Mesenchymal stem cell (in vitro differentiated cells and primary cell): ENCODE results near the gene UBXN10.

Experiments
- DNase-seq: peaks from one replicate; pipeline ENCODE4 v3.0.0-alpha.2; 2013
- H2AFZ ChIP-seq: one replicate; pipeline ENCODE4 v1.6.1; 2013; ENCODE audit warnings: low read depth, mild to moderate bottlenecking, control low read depth, inconsistent platforms, low read length, moderate library complexity
- H2AK5ac ChIP-seq: 2 replicates; pipeline ENCODE4 v1.6.1; 2013; ENCODE audit warnings: low read length, moderate library complexity, mild to moderate bottlenecking, inconsistent platforms; ENCODE audit not compliant: severe bottlenecking
- H2BK120ac ChIP-seq: one replicate; pipeline ENCODE4 v1.6.1; 2013; ENCODE audit warnings: low read depth, mild to moderate bottlenecking, inconsistent platforms, low read length, moderate library complexity
- H2BK12ac ChIP-seq, 2 experiments: one replicate each; pipeline ENCODE4 v1.6.1; 2013; ENCODE audit warnings: inconsistent platforms in 2 of 2, low read length in 2 of 2, mild to moderate bottlenecking in 2 of 2, moderate library complexity in 2 of 2, control low read depth in 1 of 2
- H2BK15ac ChIP-seq: one replicate; pipeline ENCODE4 v1.6.1; 2013; ENCODE audit warnings: mild to moderate bottlenecking, low read depth, inconsistent platforms; ENCODE audit not compliant: poor library complexity, severe bottlenecking
- H2BK5ac ChIP-seq: 2 replicates; pipeline ENCODE4 v1.6.1; 2013; ENCODE audit warnings: low read depth, mild to moderate bottlenecking, low read length, control low read depth, inconsistent platforms; ENCODE audit not compliant: poor library complexity, severe bottlenecking
- H3K14ac ChIP-seq, 2 experiments: one replicate each; pipeline ENCODE4 v1.6.1; 2013; ENCODE audit warnings: inconsistent platforms in 2 of 2, low read length in 2 of 2, control low read depth in 1 of 2, mild to moderate bottlenecking in 1 of 2, moderate library complexity in 1 of 2
- H3K18ac ChIP-seq, 2 experiments: one replicate each; pipeline ENCODE4 v1.6.1; 2013; ENCODE audit warnings: inconsistent platforms in 2 of 2, low read length in 2 of 2, control low read depth in 1 of 2, low read depth in 1 of 2, mild to moderate bottlenecking in 1 of 2
- H3K23ac ChIP-seq, 2 experiments: one replicate each; pipeline ENCODE4 v1.6.1; 2013; ENCODE audit warnings: inconsistent platforms in 2 of 2, low read length in 2 of 2, mild to moderate bottlenecking in 2 of 2, moderate library complexity in 2 of 2, control low read depth in 1 of 2
- H3K27ac ChIP-seq: 2 replicates; pipeline ENCODE4 v1.5.1; 2013; ENCODE audit warnings: mild to moderate bottlenecking, moderate library complexity, low read length, control low read depth, inconsistent platforms; ENCODE audit not compliant: poor library complexity, severe bottlenecking
- H3K27me3 ChIP-seq, 2 experiments: 2 replicates each; pipeline versions ENCODE4 v1.6.1 to v1.7.0; 2013; ENCODE audit warnings: low read length in 2 of 2, mild to moderate bottlenecking in 2 of 2, moderate library complexity in 2 of 2, control low read depth in 1 of 2, inconsistent platforms in 1 of 2; ENCODE audit not compliant: control insufficient read depth in 1 of 2, insufficient read depth in 1 of 2
- H3K36me3 ChIP-seq, 2 experiments: 2 replicates each; pipeline versions ENCODE4 v1.6.1 to v1.7.0; 2013; ENCODE audit warnings: low read length in 2 of 2, control low read depth in 1 of 2, inconsistent platforms in 1 of 2, low read depth in 1 of 2, mild to moderate bottlenecking in 1 of 2; ENCODE audit not compliant: insufficient read depth in 2 of 2, control insufficient read depth in 1 of 2
- H3K4ac ChIP-seq, 2 experiments: one replicate each; pipeline ENCODE4 v1.6.1; 2013; ENCODE audit warnings: inconsistent platforms in 2 of 2, low read length in 2 of 2, mild to moderate bottlenecking in 2 of 2, moderate library complexity in 2 of 2, control low read depth in 1 of 2, low read depth in 1 of 2
- H3K4me1 ChIP-seq: 2 replicates; pipeline ENCODE4 v1.6.1; 2013; ENCODE audit warnings: low read depth, low read length, control low read depth; ENCODE audit not compliant: control insufficient read depth, insufficient read depth
- H3K4me2 ChIP-seq: 2 replicates; pipeline ENCODE4 v1.6.1; 2013; ENCODE audit warnings: low read length, mild to moderate bottlenecking, inconsistent platforms; ENCODE audit not compliant: poor library complexity, severe bottlenecking
- H3K4me3 ChIP-seq, 2 experiments: 2 replicates each; pipeline versions ENCODE4 v1.5.1 to v1.7.0; 2013; ENCODE audit warnings: low read length in 2 of 2, mild to moderate bottlenecking in 2 of 2, control low read depth in 1 of 2, low read depth in 1 of 2; ENCODE audit not compliant: insufficient read depth in 1 of 2
- H3K79me1 ChIP-seq: replicated peaks from 2 replicates; pipeline ENCODE4 v1.6.1; 2013; ENCODE audit warnings: mild to moderate bottlenecking, control low read depth, low read length, inconsistent platforms; ENCODE audit not compliant: poor library complexity, severe bottlenecking
- H3K9ac ChIP-seq: 2 replicates; pipeline ENCODE4 v1.7.0; 2013; ENCODE audit warnings: mild to moderate bottlenecking, low read length, moderate library complexity
- H3K9me3 ChIP-seq: 2 replicates; pipeline ENCODE4 v1.7.0; 2013; ENCODE audit warnings: mild to moderate bottlenecking, low read length; ENCODE audit not compliant: control insufficient read depth
- H4K8ac ChIP-seq: one replicate; pipeline ENCODE4 v1.6.1; 2013; ENCODE audit warnings: inconsistent platforms, mild to moderate bottlenecking, low read length, moderate library complexity
- H4K91ac ChIP-seq: one replicate; pipeline ENCODE4 v1.6.1; 2013; ENCODE audit warnings: mild to moderate bottlenecking, low read length, inconsistent platforms
- WGBS: methylation state at CpG from one replicate; pipeline ENCODE4 v1.1.7; 2013; ENCODE audit warnings: mixed read lengths; 5-methylcytosine and 5-hydroxymethylcytosine counted together

UBXN10 gene

DNA sequence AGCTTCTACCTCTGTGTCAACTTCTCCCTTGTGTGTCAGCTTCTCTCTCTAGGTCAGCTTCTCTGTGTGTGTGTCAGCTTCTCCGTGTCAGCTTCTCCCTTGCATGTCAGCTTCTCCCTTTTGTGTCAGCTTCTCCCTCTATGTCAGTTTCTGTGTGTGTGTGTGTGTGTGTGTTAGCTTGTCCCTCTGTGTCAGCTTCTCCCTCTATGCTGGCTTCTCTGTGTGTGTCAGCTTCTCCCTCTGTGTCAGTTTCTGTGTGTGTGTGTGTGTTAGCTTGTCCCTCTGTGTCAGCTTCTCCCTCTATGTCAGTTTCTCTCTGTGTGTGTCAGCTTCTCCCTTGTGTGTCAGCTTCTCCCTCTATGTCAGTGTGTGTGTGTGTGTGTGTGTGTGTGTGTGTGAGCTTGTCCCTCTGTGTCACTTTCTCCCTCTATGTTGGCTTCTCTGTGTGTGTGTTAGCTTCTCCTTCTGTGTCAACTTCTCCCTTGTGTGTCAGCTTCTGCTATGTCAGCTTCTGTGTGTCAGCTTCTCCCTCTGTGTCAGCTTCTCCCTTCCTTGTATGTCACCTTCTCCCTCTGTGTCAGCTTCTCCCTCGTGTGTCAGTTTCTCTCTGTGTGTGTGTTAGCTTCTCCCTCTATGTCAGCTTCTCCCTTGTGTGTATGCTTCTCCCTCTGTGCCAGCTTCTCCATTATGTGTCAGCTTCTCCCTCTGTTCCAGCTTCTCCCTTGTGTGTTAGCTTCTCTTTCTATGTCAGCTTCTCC is 6.3 kb upstream of the UBXN10 start:
- DNase-seq, result no peak
- no peak overlapping the region for H2BK15ac ChIP-seq
- H2BK12ac ChIP-seq, result no peak overlapping the region
- no peaks in the 10 kb centered on the region for H3K36me3 ChIP-seq
- H3K4me3 ChIP-seq, result no peak overlapping the region
- no peak overlapping the region for H4K91ac ChIP-seq
- no peak overlapping the region for H2BK5ac ChIP-seq
- H3K18ac ChIP-seq, result no peak overlapping the region
- H3K14ac ChIP-seq, result no peak overlapping the region
- H4K8ac ChIP-seq, result no peak overlapping the region
- no peaks in the 10 kb centered on the region for H3K4me1 ChIP-seq
- H3K79me1 ChIP-seq, result no peaks in the 10 kb centered on the region
- H2AFZ ChIP-seq, result no peak overlapping the region
- no peak overlapping the region for H3K27ac ChIP-seq
- no peak overlapping the region for H3K4ac ChIP-seq
- no peak overlapping the region for H2BK120ac ChIP-seq
- H3K9me3 ChIP-seq, result peaks cover 3% of the 10 kb centered on the region
- peaks cover 16 to 77% of the 10 kb centered on the region in 2 experiments for H3K27me3 ChIP-seq
- H3K9ac ChIP-seq, result no peak overlapping the region
- no peak overlapping the region for H3K23ac ChIP-seq
- H2AK5ac ChIP-seq, result no peak overlapping the region
- no peak overlapping the region for H3K4me2 ChIP-seq
- 66% methylated on average over 2 of the region's 2 CpGs for WGBS

DNA sequence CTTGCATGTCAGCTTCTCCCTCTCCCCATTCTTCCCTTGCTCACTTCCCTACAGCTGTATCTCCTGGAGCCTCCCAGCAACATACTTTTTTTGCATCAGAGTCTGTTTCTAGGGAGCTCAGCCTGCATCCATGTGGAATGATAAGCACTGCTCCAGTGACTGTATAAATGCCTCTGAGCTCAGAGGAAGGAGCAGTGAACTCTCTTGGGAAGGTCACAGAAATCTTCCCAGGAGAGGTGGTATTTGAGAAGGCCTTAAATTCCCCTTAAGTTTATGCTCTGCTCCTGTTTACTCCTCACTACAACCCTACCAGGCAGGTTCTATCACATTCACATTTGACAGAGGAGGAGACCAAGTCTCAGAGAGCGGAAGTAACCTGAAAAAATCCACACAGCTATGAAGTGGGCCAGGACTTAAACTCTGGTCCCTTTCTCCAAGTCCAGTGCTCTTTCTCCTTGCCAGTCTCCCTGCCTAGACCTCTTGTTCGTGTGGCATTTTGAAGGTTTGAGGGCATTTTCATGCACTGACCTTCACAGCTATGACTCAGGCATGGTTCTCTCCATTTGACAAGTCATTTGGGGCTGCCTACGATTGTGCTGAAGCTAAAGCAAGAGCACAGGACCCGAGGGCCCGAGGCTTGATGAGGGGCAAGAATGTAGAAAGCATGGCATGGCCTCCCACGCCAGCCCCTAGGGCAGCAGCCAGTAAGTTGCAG is 5.6 kb upstream of the UBXN10 start:
- Histone ChIP-seq H3K23ac (no peak overlapping the region), H3K27me3 (peaks cover 24 to 85% of the 10 kb centered on the region in 2 experiments), H3K14ac (no peak overlapping the region), H3K9ac (no peak overlapping the region), H3K79me1 (no peaks in the 10 kb centered on the region), H3K36me3 (no peaks in the 10 kb centered on the region), H3K9me3 (peaks cover 3% of the 10 kb centered on the region), H3K4me1 (no peaks in the 10 kb centered on the region), H2BK5ac (no peak overlapping the region), H3K4me2 (no peak overlapping the region), H4K91ac (no peak overlapping the region), H3K4ac (no peak overlapping the region), H2AFZ (no peak overlapping the region), H2BK120ac (no peak overlapping the region), H3K18ac (no peak overlapping the region), H2AK5ac (no peak overlapping the region), H3K4me3 (no peak overlapping the region), H2BK15ac (no peak overlapping the region), H2BK12ac (no peak overlapping the region), H4K8ac (no peak overlapping the region), H3K27ac (no peak overlapping the region)
- DNase-seq, result no peak
- 73% methylated on average over 6 of the region's 6 CpGs for WGBS

DNA sequence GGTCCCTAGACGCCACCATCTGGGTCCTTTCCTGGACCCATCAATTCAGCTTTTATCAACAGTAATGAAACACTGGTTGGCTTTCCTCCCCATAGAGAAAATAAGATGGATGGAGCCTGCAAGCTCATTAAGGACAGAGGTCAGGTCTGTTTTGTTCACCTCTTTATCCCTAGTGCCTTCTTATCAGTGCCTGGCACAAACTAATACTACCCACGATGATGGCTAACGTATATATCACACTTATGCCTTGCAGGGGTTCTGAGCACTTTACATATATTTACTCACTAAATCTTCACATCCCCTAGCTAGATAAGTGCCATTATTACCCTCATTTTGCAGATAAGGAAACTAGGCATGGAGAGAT is 5.1 kb upstream of the UBXN10 start:
- Histone ChIP-seq H3K27me3 (peaks cover 29 to 90% of the 10 kb centered on the region in 2 experiments), H3K4ac (no peak overlapping the region), H3K18ac (no peak overlapping the region), H2BK15ac (no peak overlapping the region), H3K14ac (no peak overlapping the region), H3K79me1 (no peaks in the 10 kb centered on the region), H3K4me1 (peaks cover under 1% of the 10 kb centered on the region), H4K8ac (no peak overlapping the region), H2BK12ac (no peak overlapping the region), H2AFZ (no peak overlapping the region), H3K36me3 (no peaks in the 10 kb centered on the region), H3K27ac (no peak overlapping the region), H2BK120ac (no peak overlapping the region), H3K9me3 (peaks cover 3% of the 10 kb centered on the region), H2BK5ac (no peak overlapping the region), H3K23ac (no peak overlapping the region), H3K4me3 (no peak overlapping the region), H4K91ac (no peak overlapping the region), H3K4me2 (no peak overlapping the region), H3K9ac (no peak overlapping the region), H2AK5ac (no peak overlapping the region)
- 95% methylated on average over 2 of the region's 3 CpGs for WGBS
- no peak for DNase-seq

DNA sequence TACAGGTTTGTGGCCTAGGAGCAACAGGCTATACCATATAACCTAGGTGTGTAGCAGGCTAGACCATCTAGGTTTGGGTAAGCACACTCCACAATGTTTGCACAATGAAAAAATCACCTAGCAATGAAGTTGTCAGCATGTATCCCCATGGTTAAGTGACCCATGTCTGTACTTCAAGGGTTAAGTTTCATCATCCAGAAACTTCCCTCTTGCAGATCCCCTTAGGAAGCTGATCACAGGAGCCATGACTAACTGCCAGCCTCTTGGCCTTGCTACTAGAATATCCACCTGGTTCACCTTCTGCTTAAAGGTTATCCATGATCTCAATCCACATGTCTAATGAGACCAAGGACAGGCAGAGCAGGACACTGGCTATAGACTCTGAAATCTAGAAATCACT is 3.5 kb upstream of the UBXN10 start:
- H3K9ac ChIP-seq, result no peak overlapping the region
- H3K4ac ChIP-seq, result no peak overlapping the region
- H3K14ac ChIP-seq, result no peak overlapping the region
- no peak overlapping the region for H2BK5ac ChIP-seq
- H2AK5ac ChIP-seq, result no peak overlapping the region
- H4K8ac ChIP-seq, result no peak overlapping the region
- no peak overlapping the region for H4K91ac ChIP-seq
- peaks cover 45 to 94% of the 10 kb centered on the region in 2 experiments for H3K27me3 ChIP-seq
- H2BK120ac ChIP-seq, result no peak overlapping the region
- H3K4me2 ChIP-seq, result no peak overlapping the region
- H3K79me1 ChIP-seq, result no peaks in the 10 kb centered on the region
- H3K36me3 ChIP-seq, result no peaks in the 10 kb centered on the region
- H3K9me3 ChIP-seq, result peaks cover 3% of the 10 kb centered on the region
- DNase-seq, result no peak
- H3K4me3 ChIP-seq, result no peak overlapping the region
- no peak overlapping the region for H3K23ac ChIP-seq
- H3K27ac ChIP-seq, result no peak overlapping the region
- H3K18ac ChIP-seq, result no peak overlapping the region
- H2AFZ ChIP-seq, result no peak overlapping the region
- H3K4me1 ChIP-seq, result peaks cover 4% of the 10 kb centered on the region
- H2BK15ac ChIP-seq, result no peak overlapping the region
- no peak overlapping the region for H2BK12ac ChIP-seq
